H1 (cell line): Measurements from ENCODE around the gene CLDN2.

ENCODE experiments used
- BRCA1 ChIP-seq: IDR thresholded peaks from 2 replicates; pipeline ENCODE4 v1.6.1; 2012; ENCODE audit warnings: low read depth, low read length, improper control_type of control experiment
- EP300 ChIP-seq, 2 experiments: IDR thresholded peaks; 1 replicate in 1 of 2; 2 replicates in 1 of 2; pipeline ENCODE4 v1.6.1; 2011 to 2012; ENCODE audit warnings: low read depth in 2 of 2, low read length in 2 of 2, mild to moderate bottlenecking in 2 of 2, borderline replicate concordance in 1 of 2, inconsistent platforms in 1 of 2, moderate library complexity in 1 of 2
- GABPA ChIP-seq: IDR thresholded peaks from 2 replicates; pipeline ENCODE4 v1.6.1; 2011; ENCODE audit warnings: mild to moderate bottlenecking, low read length, moderate library complexity, borderline replicate concordance; ENCODE audit not compliant: insufficient read depth
- JUND ChIP-seq: IDR thresholded peaks from 2 replicates; pipeline ENCODE4 v1.6.1; 2011; ENCODE audit warnings: mild to moderate bottlenecking, improper control_type of control experiment, low read length
- KDM5A ChIP-seq: fragments of 200-600 bp; IDR thresholded peaks from 2 replicates; pipeline ENCODE4 v1.7.1; 2012; ENCODE audit warnings: mild to moderate bottlenecking, low read length, inconsistent platforms, mixed read lengths
- MAX ChIP-seq: IDR thresholded peaks from 2 replicates; pipeline ENCODE4 v1.6.1; 2012; ENCODE audit warnings: inconsistent platforms
- POLR2A ChIP-seq, 2 experiments: IDR thresholded peaks; 1 replicate in 1 of 2; 2 replicates in 1 of 2; pipeline ENCODE4 v1.6.1; 2011; ENCODE audit warnings: low read depth in 2 of 2, low read length in 2 of 2, mild to moderate bottlenecking in 2 of 2; ENCODE audit errors: control extremely low read depth in 1 of 2
- POLR2AphosphoS5 ChIP-seq: IDR thresholded peaks from 2 replicates; pipeline ENCODE4 v1.6.1; 2011; ENCODE audit warnings: low read depth, low read length
- RFX5 ChIP-seq: IDR thresholded peaks from 2 replicates; pipeline ENCODE4 v1.6.1; 2011; ENCODE audit warnings: low read depth, low read length, improper control_type of control experiment, borderline replicate concordance
- RXRA ChIP-seq: IDR thresholded peaks from 2 replicates; pipeline ENCODE4 v1.6.1; 2011; ENCODE audit warnings: low read depth, mild to moderate bottlenecking, low read length, moderate library complexity; ENCODE audit not compliant: insufficient read depth
- SIN3A ChIP-seq, 2 experiments: IDR thresholded peaks in 1 of 2; conservative IDR thresholded peaks in 1 of 2; 2 replicates each; pipeline ENCODE4 v1.6.1; 2011 to 2012; ENCODE audit warnings: low read length in 2 of 2, improper control_type of control experiment in 1 of 2, low read depth in 1 of 2, mild to moderate bottlenecking in 1 of 2
- TBP ChIP-seq: IDR thresholded peaks from 2 replicates; pipeline ENCODE4 v1.6.1; 2011; ENCODE audit warnings: low read depth, low read length, improper control_type of control experiment
- USF2 ChIP-seq: IDR thresholded peaks from 2 replicates; pipeline ENCODE4 v1.6.1; 2011; ENCODE audit warnings: low read length, improper control_type of control experiment
- TF ChIP-seq, protein P1 (sequence below), 3 experiments: IDR thresholded peaks; 1 replicate in 2 of 3; 2 replicates in 1 of 3; pipeline versions ENCODE4 v1.5.1 to v1.6.1; 2011; ENCODE audit warnings: low read length in 3 of 3, mild to moderate bottlenecking in 3 of 3, inconsistent platforms in 2 of 3, low read depth in 1 of 3, moderate library complexity in 1 of 3; ENCODE audit not compliant: insufficient read depth in 1 of 3; ENCODE audit errors: control extremely low read depth in 1 of 3

- TF ChIP-seq, protein P1, sequence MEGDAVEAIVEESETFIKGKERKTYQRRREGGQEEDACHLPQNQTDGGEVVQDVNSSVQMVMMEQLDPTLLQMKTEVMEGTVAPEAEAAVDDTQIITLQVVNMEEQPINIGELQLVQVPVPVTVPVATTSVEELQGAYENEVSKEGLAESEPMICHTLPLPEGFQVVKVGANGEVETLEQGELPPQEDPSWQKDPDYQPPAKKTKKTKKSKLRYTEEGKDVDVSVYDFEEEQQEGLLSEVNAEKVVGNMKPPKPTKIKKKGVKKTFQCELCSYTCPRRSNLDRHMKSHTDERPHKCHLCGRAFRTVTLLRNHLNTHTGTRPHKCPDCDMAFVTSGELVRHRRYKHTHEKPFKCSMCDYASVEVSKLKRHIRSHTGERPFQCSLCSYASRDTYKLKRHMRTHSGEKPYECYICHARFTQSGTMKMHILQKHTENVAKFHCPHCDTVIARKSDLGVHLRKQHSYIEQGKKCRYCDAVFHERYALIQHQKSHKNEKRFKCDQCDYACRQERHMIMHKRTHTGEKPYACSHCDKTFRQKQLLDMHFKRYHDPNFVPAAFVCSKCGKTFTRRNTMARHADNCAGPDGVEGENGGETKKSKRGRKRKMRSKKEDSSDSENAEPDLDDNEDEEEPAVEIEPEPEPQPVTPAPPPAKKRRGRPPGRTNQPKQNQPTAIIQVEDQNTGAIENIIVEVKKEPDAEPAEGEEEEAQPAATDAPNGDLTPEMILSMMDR (IDR thresholded peaks at IDR 0.05; ENCODE audit: control extremely low read depth in 1 of 3, insufficient read depth in 1 of 3, low read depth in 1 of 3, low read length in 3 of 3) = no peak
- no peak for TF ChIP-seq POLR2A (IDR thresholded peaks at IDR 0.05; ENCODE audit: control extremely low read depth in 1 of 2, low read depth in 2 of 2, low read length in 2 of 2)
- TF ChIP-seq MAX = no peak
- no peak for TF ChIP-seq TBP
- TF ChIP-seq GABPA = no peak
- TF ChIP-seq JUND = no peak
- TF ChIP-seq RXRA = no peak
- no peak for TF ChIP-seq EP300 (IDR thresholded peaks at IDR 0.05; ENCODE audit: borderline replicate concordance in 1 of 2, low read depth in 2 of 2, low read length in 2 of 2)
- TF ChIP-seq KDM5A = no peak
- TF ChIP-seq BRCA1 = no peak
- no peak for TF ChIP-seq USF2
- TF ChIP-seq POLR2AphosphoS5 = no peak
- TF ChIP-seq RFX5 = no peak
- TF ChIP-seq SIN3A (conservative IDR thresholded peaks at IDR 0.05 in 1 of 2, IDR thresholded peaks at IDR 0.05 in 1 of 2; ENCODE audit: low read depth in 1 of 2, low read length in 2 of 2) = no peak
Measured at GRCh38 chrX:106963111-106963510, 42.9 kb downstream of the CLDN2 start.
